Central memory CD8-positive, alpha-beta T cell (primary cell): Measurements from ENCODE around the gene NHERF1.
A peak's percentile ranks its signal among the peaks of the same experiment; 100 is the strongest.

Experiments used
- ATAC-seq: fragments of 150-1000 bp; cut with Tn5 transposase; replicated peaks from 2 replicates; pipeline ENCODE4 v1.10.0; 2022; ENCODE audit warnings: mild to moderate bottlenecking, moderate FRiP score, moderate number of reproducible peaks; ENCODE audit not compliant: poor library complexity, severe bottlenecking; ENCODE audit errors: extremely low read depth
- DNase-seq, 2 donors: peaks; one replicate each; pipeline ENCODE4 v3.0.0; 2021; ENCODE audit warnings: low spot score in 2 of 2
- H3K27ac Mint-ChIP-seq: one replicate; pipeline ENCODE4 v1.8.0; 2022; ENCODE audit warnings: low read depth, mild to moderate bottlenecking, moderate library complexity, mixed read lengths
- H3K27me3 Mint-ChIP-seq: one replicate; pipeline ENCODE4 v1.8.0; 2022; ENCODE audit warnings: mixed read lengths
- H3K36me3 Mint-ChIP-seq: one replicate; pipeline ENCODE4 v1.8.0; 2022; ENCODE audit warnings: mild to moderate bottlenecking, moderate library complexity, mixed read lengths; ENCODE audit not compliant: insufficient read depth
- H3K4me1 Mint-ChIP-seq: one replicate; pipeline ENCODE4 v1.8.0; 2022; ENCODE audit warnings: mixed read lengths
- H3K4me3 Mint-ChIP-seq: one replicate; pipeline ENCODE4 v1.8.0; 2022; ENCODE audit warnings: mild to moderate bottlenecking, moderate library complexity, mixed read lengths
- H3K9me3 Mint-ChIP-seq: one replicate; pipeline ENCODE4 v1.8.0; 2022; ENCODE audit warnings: mixed read lengths

NHERF1 gene

GRCh38 chr17:74768069-74768762 is 19.8 kb downstream of the NHERF1 start:
- H3K27me3 Mint-ChIP-seq: no peaks in the 10 kb centered on the region
- H3K27ac Mint-ChIP-seq: peak overlapping the region; percentile 92
- H3K9me3 Mint-ChIP-seq: no peaks in the 10 kb centered on the region
- H3K4me1 Mint-ChIP-seq: peaks cover 42% of the 10 kb centered on the region
- DNase-seq (no peak), ATAC-seq (no peak)
- no peak overlapping the region for H3K4me3 Mint-ChIP-seq
- H3K36me3 Mint-ChIP-seq: peaks cover 64% of the 10 kb centered on the region

- Mint-ChIP-seq H3K4me3 (no peak overlapping the region), H3K9me3 (no peaks in the 10 kb centered on the region), H3K4me1 (peaks cover 40% of the 10 kb centered on the region), H3K27me3 (no peaks in the 10 kb centered on the region), H3K36me3 (peaks cover 66% of the 10 kb centered on the region), H3K27ac (peak overlapping the region; percentile 92)
- ATAC-seq (no peak), DNase-seq (no peak)
Measured at GRCh38 chr17:74768763-74769114, 20.3 kb downstream of the NHERF1 start.

DNA sequence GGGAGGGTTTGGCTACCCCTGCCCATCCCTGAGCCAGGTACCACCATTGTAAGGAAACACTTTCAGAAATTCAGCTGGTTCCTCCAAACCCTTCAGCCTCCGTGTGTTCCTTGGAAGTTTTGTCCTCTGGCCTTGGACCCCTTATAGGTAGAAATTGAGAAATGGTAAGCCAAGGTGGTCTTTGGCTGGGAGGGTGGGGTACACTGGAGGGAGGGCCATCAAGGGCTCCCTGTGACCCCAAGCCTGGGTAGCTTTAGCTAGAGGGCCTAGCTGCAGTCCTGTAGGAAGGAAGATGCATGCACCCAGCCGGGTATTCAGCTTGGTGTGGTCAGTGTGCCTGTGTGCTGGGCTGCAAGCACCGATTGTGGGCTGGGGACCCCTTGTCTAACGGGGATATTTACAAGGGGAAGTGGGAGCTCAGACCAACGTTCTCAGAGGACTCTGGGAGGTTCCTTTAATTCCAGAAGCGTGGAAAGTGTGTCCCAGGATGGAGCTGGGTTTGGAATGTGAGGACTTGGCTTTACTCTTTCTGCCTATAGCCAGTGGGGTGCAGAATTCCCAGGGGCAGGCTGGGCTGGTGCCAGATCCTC is 20.9 kb downstream of the NHERF1 start:
- H3K4me3 Mint-ChIP-seq: no peak overlapping the region
- peaks cover 63% of the 10 kb centered on the region for H3K36me3 Mint-ChIP-seq
- no peaks in the 10 kb centered on the region for H3K9me3 Mint-ChIP-seq

GRCh38 chr17:74769856-74770497 is 21.5 kb downstream of the NHERF1 start:
- Mint-ChIP-seq H3K9me3 (no peaks in the 10 kb centered on the region), H3K4me1 (peaks cover 40% of the 10 kb centered on the region), H3K4me3 (no peak overlapping the region), H3K27me3 (no peaks in the 10 kb centered on the region), H3K27ac (peak overlapping the region; percentile 80), H3K36me3 (peaks cover 59% of the 10 kb centered on the region)
- DNase-seq: no peak
- no peak for ATAC-seq

More for the DNA sequence above, 20.9 kb downstream of the NHERF1 start:
- Mint-ChIP-seq H3K27ac (no peak overlapping the region), H3K27me3 (no peaks in the 10 kb centered on the region), H3K4me1 (peaks cover 40% of the 10 kb centered on the region)
- no peak for DNase-seq
- no peak for ATAC-seq

GRCh38 chr17:74770498-74771318 is 22.3 kb downstream of the NHERF1 start:
- peak overlapping the region; percentile 80 for H3K27ac Mint-ChIP-seq
- no peaks in the 10 kb centered on the region for H3K27me3 Mint-ChIP-seq
- ATAC-seq (peak; percentile 95), DNase-seq (peak; percentile 60 to 69)
- no peak overlapping the region for H3K4me3 Mint-ChIP-seq
- H3K9me3 Mint-ChIP-seq: no peaks in the 10 kb centered on the region
- peaks cover 53% of the 10 kb centered on the region for H3K36me3 Mint-ChIP-seq
- peaks cover 44% of the 10 kb centered on the region for H3K4me1 Mint-ChIP-seq

DNA sequence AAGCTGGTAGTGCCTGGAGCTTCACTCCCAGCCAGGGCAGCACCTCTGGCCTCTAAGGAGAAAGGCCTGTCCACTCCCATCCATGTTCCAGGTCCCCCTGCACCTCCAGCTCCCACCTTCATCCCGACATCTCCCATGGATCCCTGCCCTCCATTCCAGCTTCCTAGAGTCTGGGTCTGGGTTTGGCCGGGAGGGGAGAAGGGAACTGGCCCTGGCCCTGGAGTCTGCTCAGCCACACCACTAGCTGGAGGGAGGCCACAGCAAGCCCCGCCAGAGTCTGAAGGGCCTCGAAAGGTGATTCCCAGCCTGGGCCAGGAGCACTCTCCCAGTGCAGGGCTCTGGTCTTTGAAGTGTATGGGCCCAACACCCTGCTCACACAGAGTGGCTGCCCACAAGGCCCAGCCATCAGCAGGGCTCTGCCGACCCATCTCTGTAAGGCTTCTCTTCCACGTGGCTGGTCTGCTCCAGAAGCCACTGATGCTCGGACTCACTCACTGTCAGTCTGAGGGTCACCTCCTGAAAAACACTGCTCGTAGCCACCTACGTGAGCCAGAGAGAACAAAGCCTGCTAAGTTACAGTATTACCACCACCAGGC is 23.0 kb downstream of the NHERF1 start:
- no peaks in the 10 kb centered on the region for H3K9me3 Mint-ChIP-seq
- no peak for ATAC-seq
- peak overlapping the region; percentile 80 for H3K27ac Mint-ChIP-seq
- no peak overlapping the region for H3K4me3 Mint-ChIP-seq
- peaks cover 51% of the 10 kb centered on the region for H3K4me1 Mint-ChIP-seq
- peaks cover 53% of the 10 kb centered on the region for H3K36me3 Mint-ChIP-seq
- DNase-seq: no peak
- H3K27me3 Mint-ChIP-seq: no peaks in the 10 kb centered on the region

DNA sequence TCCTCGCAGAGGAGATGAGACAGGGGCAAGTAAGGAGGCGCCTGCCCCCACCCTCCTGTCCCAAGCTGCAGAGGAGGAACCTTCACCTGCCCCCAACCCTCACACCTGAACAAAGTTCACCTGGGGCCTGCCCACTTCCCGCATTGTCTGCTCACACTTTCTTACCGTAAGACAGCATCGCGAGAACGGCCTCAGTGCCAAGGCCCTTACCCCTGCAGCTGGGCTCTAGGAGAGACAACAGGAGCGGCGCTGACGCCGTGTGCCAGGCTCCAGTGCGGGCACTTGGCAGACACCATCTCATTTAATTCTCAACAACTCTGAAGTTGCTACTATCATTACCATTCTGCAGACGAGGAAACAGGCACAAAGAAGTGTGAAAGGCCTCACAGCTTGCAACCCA is 23.6 kb downstream of the NHERF1 start:
- Mint-ChIP-seq H3K4me1 (peaks cover 58% of the 10 kb centered on the region), H3K36me3 (peaks cover 52% of the 10 kb centered on the region), H3K9me3 (no peaks in the 10 kb centered on the region), H3K4me3 (no peak overlapping the region), H3K27ac (peak overlapping the region; percentile 53), H3K27me3 (no peaks in the 10 kb centered on the region)
- ATAC-seq: no peak
- DNase-seq: no peak

DNA sequence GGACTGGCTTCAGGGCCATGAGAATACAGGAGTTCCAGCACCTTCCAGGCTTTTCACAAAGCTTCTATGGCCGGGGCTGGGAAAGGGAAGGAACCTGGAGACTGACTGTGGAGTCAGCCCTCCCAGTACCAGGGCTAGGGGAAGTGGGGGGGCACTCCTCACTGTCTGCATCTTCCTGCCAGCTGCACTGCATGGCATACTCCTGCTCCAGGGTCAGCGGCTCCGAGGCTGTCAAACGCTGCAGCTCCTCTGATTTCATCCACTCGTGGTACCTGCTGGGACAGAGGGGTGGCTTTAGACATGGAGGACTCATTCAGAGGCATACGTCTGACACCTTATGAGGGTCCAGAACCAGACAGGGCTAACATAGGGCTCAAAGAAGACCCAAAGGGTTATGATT is 25.0 kb downstream of the NHERF1 start:
- DNase-seq (no peak), ATAC-seq (no peak)
- H3K4me3 Mint-ChIP-seq: no peak overlapping the region
- no peaks in the 10 kb centered on the region for H3K9me3 Mint-ChIP-seq
- H3K27ac Mint-ChIP-seq: no peak overlapping the region
- H3K36me3 Mint-ChIP-seq: peaks cover 43% of the 10 kb centered on the region
- peaks cover 64% of the 10 kb centered on the region for H3K4me1 Mint-ChIP-seq
- no peaks in the 10 kb centered on the region for H3K27me3 Mint-ChIP-seq

- Mint-ChIP-seq H3K27me3 (no peaks in the 10 kb centered on the region), H3K36me3 (peaks cover 39% of the 10 kb centered on the region), H3K4me3 (no peak overlapping the region), H3K27ac (no peak overlapping the region), H3K9me3 (no peaks in the 10 kb centered on the region), H3K4me1 (peaks cover 61% of the 10 kb centered on the region)
- DNase-seq (no peak), ATAC-seq (no peak)
Measured at GRCh38 chr17:74773871-74774286, 25.5 kb downstream of the NHERF1 start.

GRCh38 chr17:74775409-74776043 is 27.1 kb downstream of the NHERF1 start:
- Mint-ChIP-seq H3K4me1 (peaks cover 63% of the 10 kb centered on the region), H3K36me3 (peaks cover 31% of the 10 kb centered on the region), H3K27ac (peak overlapping the region; percentile 92), H3K4me3 (peak overlapping the region; percentile 94), H3K9me3 (no peaks in the 10 kb centered on the region), H3K27me3 (no peaks in the 10 kb centered on the region)
- ATAC-seq (no peak), DNase-seq (no peak)

DNA sequence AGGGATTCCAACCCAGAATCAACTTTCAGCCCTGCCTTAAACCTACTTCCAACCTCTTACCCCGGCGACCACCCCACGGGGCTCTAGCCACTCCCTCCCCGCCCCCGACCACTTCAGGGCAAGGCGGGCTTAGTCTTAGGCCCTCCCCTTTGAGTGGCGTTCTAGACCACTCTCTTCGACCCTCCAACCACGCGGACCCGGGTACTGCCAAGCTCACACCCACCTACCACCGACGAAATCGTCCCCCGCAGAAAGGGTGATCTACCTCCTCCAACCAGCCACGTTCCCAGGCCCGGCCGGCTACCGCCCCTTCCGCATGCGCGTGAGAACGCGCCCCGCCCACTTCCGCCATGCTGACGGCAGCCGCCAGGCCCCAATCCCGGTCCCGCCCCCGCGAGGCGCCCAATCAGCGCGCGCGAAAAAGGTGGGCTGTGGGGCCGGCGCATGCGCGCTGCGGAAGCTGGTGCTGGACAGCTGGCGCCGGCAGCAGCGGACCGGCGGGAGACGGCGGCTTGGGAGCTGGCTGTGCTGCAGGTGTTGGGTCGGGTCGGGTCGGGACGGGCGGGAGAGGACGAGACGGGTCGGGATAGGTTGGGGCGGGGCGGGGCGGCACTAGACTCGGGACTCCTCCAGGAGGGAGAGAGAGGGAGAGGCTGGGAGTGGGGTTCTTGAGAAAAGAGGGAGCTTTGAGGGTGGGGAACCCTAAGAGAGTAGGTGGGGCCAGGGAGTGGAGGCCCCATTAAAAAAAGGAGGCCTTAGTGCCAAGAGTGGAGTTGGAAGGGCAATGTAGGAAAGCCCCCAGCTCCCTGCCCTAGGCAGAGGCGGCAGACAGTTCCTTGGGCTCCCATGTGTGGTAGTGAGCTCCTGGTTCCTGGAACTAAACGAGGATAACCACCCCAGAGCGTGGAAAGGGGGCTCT is 27.9 kb downstream of the NHERF1 start, which contains the start of gene NAT9:
Gene NAT9, minus strand, starts transcription at position 302 of the 919 bp plus-strand sequence. CDS start 647 bp downstream, outside the sequence.
- peaks cover 64% of the 10 kb centered on the region for H3K4me1 Mint-ChIP-seq
- DNase-seq (peak; percentile 97 to 99), ATAC-seq (peak; percentile 53)
- H3K9me3 Mint-ChIP-seq: no peaks in the 10 kb centered on the region
- H3K27me3 Mint-ChIP-seq: no peaks in the 10 kb centered on the region
- peaks cover 31% of the 10 kb centered on the region for H3K36me3 Mint-ChIP-seq
- peak within 1 kb of the TSS; percentile 92 for H3K27ac Mint-ChIP-seq
- peak within 1 kb of the TSS; percentile 94 for H3K4me3 Mint-ChIP-seq
